HCT116 (cell line): ENCODE data around the gene PLS3.

ENCODE experiments used
- ATF3 ChIP-seq: IDR thresholded peaks from 2 replicates; pipeline ENCODE4 v1.6.1; 2012
- ELF1 ChIP-seq: IDR thresholded peaks from 2 replicates; pipeline ENCODE4 v1.6.1; 2012; ENCODE audit warnings: low read depth, borderline replicate concordance
- EZH2 ChIP-seq: fragments of 200-600 bp; sonication (generic); IDR thresholded peaks from 2 replicates; pipeline ENCODE4 v1.6.1; 2017; ENCODE audit warnings: antibody characterized with exemption, mixed run types
- MAX ChIP-seq: IDR thresholded peaks from 2 replicates; pipeline ENCODE4 v1.6.1; 2012
- POLR2A ChIP-seq: IDR thresholded peaks from 2 replicates; pipeline ENCODE4 v1.7.0; 2011; ENCODE audit warnings: borderline replicate concordance; ENCODE audit not compliant: insufficient read depth, insufficient read length; ENCODE audit errors: extremely low read depth
- POLR2AphosphoS5 ChIP-seq: IDR thresholded peaks from 2 replicates; pipeline ENCODE4 v1.6.1; 2011; ENCODE audit warnings: mild to moderate bottlenecking, low read depth, low read length, moderate library complexity
- RAD21 ChIP-seq: IDR thresholded peaks from 2 replicates; pipeline ENCODE4 v1.6.1; 2012; ENCODE audit warnings: low read depth, mild to moderate bottlenecking
- SP1 ChIP-seq: IDR thresholded peaks from 2 replicates; pipeline ENCODE4 v1.6.1; 2012; ENCODE audit warnings: low read depth
- TCF7L2 ChIP-seq: IDR thresholded peaks from 2 replicates; pipeline ENCODE4 v1.7.0; 2011; ENCODE audit warnings: borderline replicate concordance, inconsistent platforms; ENCODE audit not compliant: insufficient read depth, insufficient read length; ENCODE audit errors: extremely low read depth
- YY1 ChIP-seq: IDR thresholded peaks from 2 replicates; pipeline ENCODE4 v1.6.1; 2011; ENCODE audit warnings: low read length, low read depth, moderate library complexity, mild to moderate bottlenecking; ENCODE audit not compliant: insufficient replicate concordance; ENCODE audit errors: extremely low read depth
- ZBTB33 ChIP-seq: IDR thresholded peaks from 2 replicates; pipeline ENCODE4 v1.6.1; 2011; ENCODE audit warnings: mild to moderate bottlenecking, low read length, moderate library complexity; ENCODE audit not compliant: insufficient replicate concordance; ENCODE audit errors: extremely low read depth
- TF ChIP-seq, protein P1 (sequence below): IDR thresholded peaks from 2 replicates; pipeline ENCODE4 v1.6.1; 2012; ENCODE audit warnings: low read depth
- TF ChIP-seq, protein P2 (sequence below), 3 experiments: fragments of 200-600 bp in 1 of 3; sonication (generic) in 1 of 3; IDR thresholded peaks in 2 of 3; conservative IDR thresholded peaks in 1 of 3; 2 replicates each; pipeline ENCODE4 v1.5.1; 2012 to 2017; ENCODE audit warnings: low read depth in 2 of 3, low read length in 2 of 3, antibody characterized with exemption in 1 of 3, borderline replicate concordance in 1 of 3, control low read depth in 1 of 3, mild to moderate bottlenecking in 1 of 3, mixed read lengths in 1 of 3, mixed run types in 1 of 3, moderate library complexity in 1 of 3; ENCODE audit not compliant: insufficient read depth in 1 of 3

GRCh38 chrX:115584696-115585095 lies 23.7 kb downstream of the PLS3 start:
- no peak for TF ChIP-seq ATF3
- TF ChIP-seq, protein P1, sequence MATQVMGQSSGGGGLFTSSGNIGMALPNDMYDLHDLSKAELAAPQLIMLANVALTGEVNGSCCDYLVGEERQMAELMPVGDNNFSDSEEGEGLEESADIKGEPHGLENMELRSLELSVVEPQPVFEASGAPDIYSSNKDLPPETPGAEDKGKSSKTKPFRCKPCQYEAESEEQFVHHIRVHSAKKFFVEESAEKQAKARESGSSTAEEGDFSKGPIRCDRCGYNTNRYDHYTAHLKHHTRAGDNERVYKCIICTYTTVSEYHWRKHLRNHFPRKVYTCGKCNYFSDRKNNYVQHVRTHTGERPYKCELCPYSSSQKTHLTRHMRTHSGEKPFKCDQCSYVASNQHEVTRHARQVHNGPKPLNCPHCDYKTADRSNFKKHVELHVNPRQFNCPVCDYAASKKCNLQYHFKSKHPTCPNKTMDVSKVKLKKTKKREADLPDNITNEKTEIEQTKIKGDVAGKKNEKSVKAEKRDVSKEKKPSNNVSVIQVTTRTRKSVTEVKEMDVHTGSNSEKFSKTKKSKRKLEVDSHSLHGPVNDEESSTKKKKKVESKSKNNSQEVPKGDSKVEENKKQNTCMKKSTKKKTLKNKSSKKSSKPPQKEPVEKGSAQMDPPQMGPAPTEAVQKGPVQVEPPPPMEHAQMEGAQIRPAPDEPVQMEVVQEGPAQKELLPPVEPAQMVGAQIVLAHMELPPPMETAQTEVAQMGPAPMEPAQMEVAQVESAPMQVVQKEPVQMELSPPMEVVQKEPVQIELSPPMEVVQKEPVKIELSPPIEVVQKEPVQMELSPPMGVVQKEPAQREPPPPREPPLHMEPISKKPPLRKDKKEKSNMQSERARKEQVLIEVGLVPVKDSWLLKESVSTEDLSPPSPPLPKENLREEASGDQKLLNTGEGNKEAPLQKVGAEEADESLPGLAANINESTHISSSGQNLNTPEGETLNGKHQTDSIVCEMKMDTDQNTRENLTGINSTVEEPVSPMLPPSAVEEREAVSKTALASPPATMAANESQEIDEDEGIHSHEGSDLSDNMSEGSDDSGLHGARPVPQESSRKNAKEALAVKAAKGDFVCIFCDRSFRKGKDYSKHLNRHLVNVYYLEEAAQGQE = no peak
- no peak for TF ChIP-seq MAX
- no peak for TF ChIP-seq RAD21
- no peak for TF ChIP-seq POLR2A
- TF ChIP-seq POLR2AphosphoS5 = no peak
- TF ChIP-seq, protein P2, sequence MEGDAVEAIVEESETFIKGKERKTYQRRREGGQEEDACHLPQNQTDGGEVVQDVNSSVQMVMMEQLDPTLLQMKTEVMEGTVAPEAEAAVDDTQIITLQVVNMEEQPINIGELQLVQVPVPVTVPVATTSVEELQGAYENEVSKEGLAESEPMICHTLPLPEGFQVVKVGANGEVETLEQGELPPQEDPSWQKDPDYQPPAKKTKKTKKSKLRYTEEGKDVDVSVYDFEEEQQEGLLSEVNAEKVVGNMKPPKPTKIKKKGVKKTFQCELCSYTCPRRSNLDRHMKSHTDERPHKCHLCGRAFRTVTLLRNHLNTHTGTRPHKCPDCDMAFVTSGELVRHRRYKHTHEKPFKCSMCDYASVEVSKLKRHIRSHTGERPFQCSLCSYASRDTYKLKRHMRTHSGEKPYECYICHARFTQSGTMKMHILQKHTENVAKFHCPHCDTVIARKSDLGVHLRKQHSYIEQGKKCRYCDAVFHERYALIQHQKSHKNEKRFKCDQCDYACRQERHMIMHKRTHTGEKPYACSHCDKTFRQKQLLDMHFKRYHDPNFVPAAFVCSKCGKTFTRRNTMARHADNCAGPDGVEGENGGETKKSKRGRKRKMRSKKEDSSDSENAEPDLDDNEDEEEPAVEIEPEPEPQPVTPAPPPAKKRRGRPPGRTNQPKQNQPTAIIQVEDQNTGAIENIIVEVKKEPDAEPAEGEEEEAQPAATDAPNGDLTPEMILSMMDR (IDR thresholded peaks at IDR 0.05 in 2 of 3, conservative IDR thresholded peaks at IDR 0.05 in 1 of 3; ENCODE audit: borderline replicate concordance in 1 of 3, insufficient read depth in 1 of 3, low read depth in 2 of 3, low read length in 2 of 3) = no peak
- no peak for TF ChIP-seq TCF7L2
- TF ChIP-seq SP1 = no peak
- no peak for TF ChIP-seq EZH2
- no peak for TF ChIP-seq YY1
- no peak for TF ChIP-seq ZBTB33
- TF ChIP-seq ELF1 = no peak
